GM12801 (cell line): ENCODE measurements around the gene NRP1.

ENCODE experiments used
- CTCF ChIP-seq: IDR thresholded peaks from one replicate; pipeline ENCODE4 v1.5.1; 2011; ENCODE audit warnings: control low read depth; ENCODE audit not compliant: insufficient read length; ENCODE audit errors: extremely low read depth

The NRP1 gene

GRCh38 chr10:33153968-33154327 is 180.5 kb downstream of the NRP1 start:
- TF ChIP-seq CTCF, result no peak

GRCh38 chr10:33153251-33153967 is 181.1 kb downstream of the NRP1 start:
- TF ChIP-seq CTCF, result no peak

GRCh38 chr10:33152750-33153149 is 181.7 kb downstream of the NRP1 start:
- TF ChIP-seq CTCF, result no peak

- TF ChIP-seq CTCF, result no peak
These were observed 182.3 kb downstream of the NRP1 start for GRCh38 chr10:33152146-33152545.

- no peak for TF ChIP-seq CTCF
These were observed 183.1 kb downstream of the NRP1 start for GRCh38 chr10:33151344-33151864.

GRCh38 chr10:33150889-33151288 is 183.6 kb downstream of the NRP1 start:
- no peak for TF ChIP-seq CTCF

GRCh38 chr10:33150146-33150545 is 184.3 kb downstream of the NRP1 start:
- no peak for TF ChIP-seq CTCF
